WTC11 (cell line): Measurements from ENCODE around the gene RIPOR3. TPM values are rescaled to one million over a fixed set of nuclear protein-coding genes. Genes with fewer than 3 reads are reported as not detected.

Experiments used
- ATAC-seq: fragments of 200-7000 bp; cut with Tn5 transposase; 2 replicates; pipeline ENCODE4 v1.10.0; 2021; ENCODE audit warnings: mild to moderate bottlenecking, moderate library complexity
- CTCF ChIA-PET: fragments of 300-600 bp; sonication (Branson Sonifier 250); formaldehyde crosslinking; loops from one replicate; lab custom pipeline; 2021; ENCODE audit warnings: antibody characterized with exemption; lab: Charles Lee
- POLR2A ChIA-PET: fragments of 350-600 bp; sonication (Branson Sonifier 250); formaldehyde crosslinking; loops from one replicate; lab custom pipeline; 2021; ENCODE audit warnings: antibody characterized with exemption; lab: Charles Lee
- DNase-seq: peaks from one replicate; pipeline ENCODE4 v3.0.0; 2021; ENCODE audit warnings: low spot score
- H3K27ac Mint-ChIP-seq: 2 replicates; pipeline ENCODE4 v1.8.0; 2021; ENCODE audit warnings: mixed read lengths
- H3K27me3 Mint-ChIP-seq: 2 replicates; pipeline ENCODE4 v1.8.0; 2021; ENCODE audit warnings: low read depth, mild to moderate bottlenecking, moderate library complexity, mixed read lengths
- H3K36me3 Mint-ChIP-seq: 2 replicates; pipeline ENCODE4 v1.8.0; 2021; ENCODE audit warnings: mixed read lengths
- H3K4me1 Mint-ChIP-seq: 2 replicates; pipeline ENCODE4 v1.8.0; 2022; ENCODE audit warnings: mixed read lengths
- H3K4me3 Mint-ChIP-seq: 2 replicates; pipeline ENCODE4 v1.8.0; 2021; ENCODE audit warnings: mild to moderate bottlenecking, moderate library complexity, mixed read lengths
- H3K9me3 Mint-ChIP-seq: 2 replicates; pipeline ENCODE4 v1.8.0; 2021; ENCODE audit warnings: mixed read lengths
- CREB1 ChIP-seq: sonication (generic); formaldehyde crosslinking; IDR thresholded peaks from 2 replicates; pipeline ENCODE4 v1.8.0; 2023; ENCODE audit warnings: mild to moderate bottlenecking, missing genetic modification reagents
- GRHL2 ChIP-seq: fragments of 250-450 bp; sonication (Bioruptor Pico); IDR thresholded peaks from 2 replicates; pipeline ENCODE4 v1.8.0; 2022; ENCODE audit warnings: mild to moderate bottlenecking, moderate library complexity; ENCODE audit not compliant: insufficient replicate concordance, severe bottlenecking
- GTF2I ChIP-seq: fragments of 250-450 bp; sonication (Bioruptor Pico); conservative IDR thresholded peaks from 2 replicates; pipeline ENCODE4 v1.4.0; 2021; ENCODE audit warnings: mild to moderate bottlenecking
- HMGA2 ChIP-seq: fragments of 250-450 bp; sonication (Bioruptor Pico); IDR thresholded peaks from 2 replicates; pipeline ENCODE4 v1.4.0; 2021; ENCODE audit warnings: mild to moderate bottlenecking, moderate library complexity
- JAZF1 ChIP-seq: fragments of 250-450 bp; sonication (Bioruptor Pico); IDR thresholded peaks from 2 replicates; pipeline ENCODE4 v1.9.0; 2021; ENCODE audit warnings: moderate library complexity, mild to moderate bottlenecking, inconsistent platforms
- JUN ChIP-seq: sonication (generic); formaldehyde crosslinking; IDR thresholded peaks from 2 replicates; pipeline ENCODE4 v1.8.0; 2023; ENCODE audit warnings: mild to moderate bottlenecking, missing genetic modification reagents
- MXD4 ChIP-seq: fragments of 250-450 bp; sonication (Bioruptor Pico); IDR thresholded peaks from 2 replicates; pipeline ENCODE4 v1.8.0; 2021; ENCODE audit warnings: mild to moderate bottlenecking, moderate library complexity, borderline replicate concordance
- NR1H2 ChIP-seq: sonication (generic); formaldehyde crosslinking; IDR thresholded peaks from 2 replicates; pipeline ENCODE4 v1.9.0; 2021; ENCODE audit warnings: mild to moderate bottlenecking, moderate library complexity, missing genetic modification reagents
- PRRX2 ChIP-seq: fragments of 250-450 bp; sonication (Bioruptor Pico); IDR thresholded peaks from 2 replicates; pipeline ENCODE4 v1.8.0; 2021; ENCODE audit warnings: mild to moderate bottlenecking
- SMAD3 ChIP-seq: sonication (generic); formaldehyde crosslinking; IDR thresholded peaks from 2 replicates; pipeline ENCODE4 v1.8.0; 2022; ENCODE audit warnings: missing genetic modification reagents, mild to moderate bottlenecking, borderline replicate concordance
- SP1 ChIP-seq: sonication (generic); formaldehyde crosslinking; conservative IDR thresholded peaks from 2 replicates; pipeline ENCODE4 v1.8.1; 2022; ENCODE audit warnings: missing genetic modification reagents
- TCF7 ChIP-seq: sonication (generic); formaldehyde crosslinking; IDR thresholded peaks from 2 replicates; pipeline ENCODE4 v1.8.0; 2022; ENCODE audit warnings: mild to moderate bottlenecking, low read depth, missing genetic modification reagents, moderate library complexity
- TEAD1 ChIP-seq: sonication (generic); formaldehyde crosslinking; IDR thresholded peaks from 2 replicates; pipeline ENCODE4 v1.8.0; 2022; ENCODE audit warnings: mild to moderate bottlenecking, missing genetic modification reagents
- ZBTB21 ChIP-seq: sonication (generic); formaldehyde crosslinking; IDR thresholded peaks from 2 replicates; pipeline ENCODE4 v1.8.1; 2023; ENCODE audit warnings: mild to moderate bottlenecking, missing genetic modification reagents, borderline replicate concordance
- ZMAT4 ChIP-seq: fragments of 250-450 bp; sonication (Bioruptor Pico); IDR thresholded peaks from 2 replicates; pipeline ENCODE4 v1.9.0; 2021; ENCODE audit warnings: mild to moderate bottlenecking
- ZNF263 ChIP-seq: sonication (generic); formaldehyde crosslinking; IDR thresholded peaks from 2 replicates; pipeline ENCODE4 v1.8.1; 2022; ENCODE audit warnings: low read depth, mild to moderate bottlenecking, moderate library complexity, missing genetic modification reagents
- ZNF317 ChIP-seq: sonication (generic); formaldehyde crosslinking; IDR thresholded peaks from 2 replicates; pipeline ENCODE4 v1.8.1; 2023; ENCODE audit warnings: low read depth, mild to moderate bottlenecking, moderate library complexity, missing genetic modification reagents, borderline replicate concordance
- ZNF671 ChIP-seq: fragments of 250-450 bp; sonication (Bioruptor Pico); IDR thresholded peaks from 2 replicates; pipeline ENCODE4 v1.8.0; 2021; ENCODE audit warnings: mild to moderate bottlenecking
- total RNA-seq: library from RNA; stranded (reverse); gene quantifications from 3 replicates; pipeline ENCODE4 v1.2.3, GENCODE V29; 2021
- TF ChIP-seq, protein P1 (sequence below): sonication (generic); formaldehyde crosslinking; IDR thresholded peaks from 2 replicates; pipeline ENCODE4 v1.8.1; 2023; ENCODE audit warnings: mild to moderate bottlenecking, missing genetic modification reagents, moderate library complexity
- TF ChIP-seq, protein P2 (sequence below): sonication (generic); formaldehyde crosslinking; IDR thresholded peaks from 2 replicates; pipeline ENCODE4 v1.8.0; 2022; ENCODE audit warnings: mild to moderate bottlenecking, missing genetic modification reagents
- TF ChIP-seq, protein P3 (sequence below): sonication (generic); formaldehyde crosslinking; IDR thresholded peaks from 2 replicates; pipeline ENCODE4 v1.8.0; 2022; ENCODE audit warnings: mild to moderate bottlenecking, missing genetic modification reagents
- TF ChIP-seq, protein P4 (sequence below): sonication (generic); formaldehyde crosslinking; IDR thresholded peaks from 2 replicates; pipeline ENCODE4 v1.8.1; 2023; ENCODE audit warnings: mild to moderate bottlenecking, moderate library complexity, missing genetic modification reagents
- TF ChIP-seq, protein P5 (sequence below): fragments of 250-450 bp; sonication (Bioruptor Pico); IDR thresholded peaks from 2 replicates; pipeline ENCODE4 v1.9.0; 2021; ENCODE audit warnings: mild to moderate bottlenecking

The RIPOR3 gene
- total RNA-seq, 1 experiment from 2014 or later, result 6.5 TPM

DNA sequence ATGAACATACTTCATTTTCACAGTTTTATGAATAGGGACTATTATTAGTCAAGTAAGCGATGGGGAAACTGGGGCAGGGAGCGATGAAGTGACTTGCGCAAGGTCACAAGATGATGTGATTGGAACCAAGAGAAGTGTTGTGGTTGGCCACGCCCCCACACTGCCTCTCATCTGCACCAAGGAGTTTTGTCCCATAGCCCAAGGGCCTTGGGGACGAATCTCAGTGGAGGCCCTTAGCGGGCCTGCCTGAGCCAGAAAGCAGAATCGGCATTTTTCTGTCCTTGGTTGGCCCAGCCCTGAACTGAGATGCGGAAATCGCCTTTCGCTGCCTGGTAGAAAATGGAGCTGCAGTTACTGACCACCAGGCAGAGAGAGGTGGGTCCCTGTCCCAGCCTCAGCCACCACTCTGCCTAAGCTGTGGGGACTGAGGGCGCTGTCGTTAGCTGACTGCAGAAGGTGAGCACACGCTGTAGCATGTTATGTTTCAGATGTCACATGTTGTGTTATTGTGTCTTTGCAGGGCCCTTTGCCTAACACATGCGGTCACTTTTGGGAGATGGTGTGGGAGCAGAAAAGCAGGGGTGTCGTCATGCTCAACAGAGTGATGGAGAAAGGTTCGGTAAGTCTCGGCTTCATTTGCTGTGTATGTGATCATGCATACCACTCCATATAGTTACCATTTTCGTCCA lies 123.3 kb downstream of the RIPOR3 start:
- Mint-ChIP-seq H3K9me3 (no peaks in the 10 kb centered on the region), H3K36me3 (peaks cover 14% of the 10 kb centered on the region), H3K4me3 (no peak overlapping the region)

GRCh38 chr20:50565871-50566270 lies 125.5 kb downstream of the RIPOR3 start:
- ChIA-PET CTCF (interaction anchor here (1.5 kb wide), 1 partner anchor 10 kb away, joined by 5 read pairs; no protein-coding TSS in a partner anchor), POLR2A (no interaction called here)
- ATAC-seq (no peak), DNase-seq (no peak)
- H3K36me3 Mint-ChIP-seq, result peaks cover 16% of the 10 kb centered on the region
- no peaks in the 10 kb centered on the region; the same call in 1 of the 2 replicates for H3K4me1 Mint-ChIP-seq
- H3K4me3 Mint-ChIP-seq, result no peak overlapping the region
- H3K9me3 Mint-ChIP-seq, result no peaks in the 10 kb centered on the region
- no peaks in the 10 kb centered on the region for H3K27me3 Mint-ChIP-seq
- H3K27ac Mint-ChIP-seq, result no peak overlapping the region
- TF ChIP-seq ZNF263 (CRISPR knock-in tag) (no peak), GRHL2 (CRISPR knock-in tag) (no peak), MXD4 (CRISPR knock-in tag) (no peak), TCF7 (CRISPR knock-in tag) (no peak), CREB1 (CRISPR knock-in tag) (no peak), PRRX2 (CRISPR knock-in tag) (no peak), SMAD3 (no peak), JUN (CRISPR knock-in tag) (no peak), SP1 (no peak), JAZF1 (CRISPR knock-in tag) (no peak), ZBTB21 (CRISPR knock-in tag) (no peak), NR1H2 (no peak), HMGA2 (CRISPR knock-in tag) (no peak), GTF2I (CRISPR knock-in tag) (no peak)
- TF ChIP-seq, protein P1, sequence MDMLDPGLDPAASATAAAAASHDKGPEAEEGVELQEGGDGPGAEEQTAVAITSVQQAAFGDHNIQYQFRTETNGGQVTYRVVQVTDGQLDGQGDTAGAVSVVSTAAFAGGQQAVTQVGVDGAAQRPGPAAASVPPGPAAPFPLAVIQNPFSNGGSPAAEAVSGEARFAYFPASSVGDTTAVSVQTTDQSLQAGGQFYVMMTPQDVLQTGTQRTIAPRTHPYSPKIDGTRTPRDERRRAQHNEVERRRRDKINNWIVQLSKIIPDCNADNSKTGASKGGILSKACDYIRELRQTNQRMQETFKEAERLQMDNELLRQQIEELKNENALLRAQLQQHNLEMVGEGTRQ, result no peak
- TF ChIP-seq, protein P2, sequence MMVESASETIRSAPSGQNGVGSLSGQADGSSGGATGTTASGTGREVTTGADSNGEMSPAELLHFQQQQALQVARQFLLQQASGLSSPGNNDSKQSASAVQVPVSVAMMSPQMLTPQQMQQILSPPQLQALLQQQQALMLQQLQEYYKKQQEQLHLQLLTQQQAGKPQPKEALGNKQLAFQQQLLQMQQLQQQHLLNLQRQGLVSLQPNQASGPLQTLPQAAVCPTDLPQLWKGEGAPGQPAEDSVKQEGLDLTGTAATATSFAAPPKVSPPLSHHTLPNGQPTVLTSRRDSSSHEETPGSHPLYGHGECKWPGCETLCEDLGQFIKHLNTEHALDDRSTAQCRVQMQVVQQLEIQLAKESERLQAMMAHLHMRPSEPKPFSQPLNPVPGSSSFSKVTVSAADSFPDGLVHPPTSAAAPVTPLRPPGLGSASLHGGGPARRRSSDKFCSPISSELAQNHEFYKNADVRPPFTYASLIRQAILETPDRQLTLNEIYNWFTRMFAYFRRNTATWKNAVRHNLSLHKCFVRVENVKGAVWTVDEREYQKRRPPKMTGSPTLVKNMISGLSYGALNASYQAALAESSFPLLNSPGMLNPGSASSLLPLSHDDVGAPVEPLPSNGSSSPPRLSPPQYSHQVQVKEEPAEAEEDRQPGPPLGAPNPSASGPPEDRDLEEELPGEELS (CRISPR knock-in tag), result no peak

More for the DNA sequence above, 123.3 kb downstream of the RIPOR3 start:
- ATAC-seq (no peak), DNase-seq (no peak)
- Mint-ChIP-seq H3K4me1 (no peaks in the 10 kb centered on the region; the same call in 1 of the 2 replicates), H3K27ac (peak overlapping the region; percentile 78; the same call in 1 of the 2 replicates), H3K27me3 (no peaks in the 10 kb centered on the region)
- CTCF ChIA-PET, result interaction anchor here (1.0 kb wide), 1 partner anchor 220 kb away, joined by 3 read pairs; no protein-coding TSS in a partner anchor
- POLR2A ChIA-PET, result no interaction called here
- TF ChIP-seq, protein P3, sequence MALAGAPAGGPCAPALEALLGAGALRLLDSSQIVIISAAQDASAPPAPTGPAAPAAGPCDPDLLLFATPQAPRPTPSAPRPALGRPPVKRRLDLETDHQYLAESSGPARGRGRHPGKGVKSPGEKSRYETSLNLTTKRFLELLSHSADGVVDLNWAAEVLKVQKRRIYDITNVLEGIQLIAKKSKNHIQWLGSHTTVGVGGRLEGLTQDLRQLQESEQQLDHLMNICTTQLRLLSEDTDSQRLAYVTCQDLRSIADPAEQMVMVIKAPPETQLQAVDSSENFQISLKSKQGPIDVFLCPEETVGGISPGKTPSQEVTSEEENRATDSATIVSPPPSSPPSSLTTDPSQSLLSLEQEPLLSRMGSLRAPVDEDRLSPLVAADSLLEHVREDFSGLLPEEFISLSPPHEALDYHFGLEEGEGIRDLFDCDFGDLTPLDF, result no peak
- TF ChIP-seq ZNF317, result no peak
- TF ChIP-seq, protein P4, sequence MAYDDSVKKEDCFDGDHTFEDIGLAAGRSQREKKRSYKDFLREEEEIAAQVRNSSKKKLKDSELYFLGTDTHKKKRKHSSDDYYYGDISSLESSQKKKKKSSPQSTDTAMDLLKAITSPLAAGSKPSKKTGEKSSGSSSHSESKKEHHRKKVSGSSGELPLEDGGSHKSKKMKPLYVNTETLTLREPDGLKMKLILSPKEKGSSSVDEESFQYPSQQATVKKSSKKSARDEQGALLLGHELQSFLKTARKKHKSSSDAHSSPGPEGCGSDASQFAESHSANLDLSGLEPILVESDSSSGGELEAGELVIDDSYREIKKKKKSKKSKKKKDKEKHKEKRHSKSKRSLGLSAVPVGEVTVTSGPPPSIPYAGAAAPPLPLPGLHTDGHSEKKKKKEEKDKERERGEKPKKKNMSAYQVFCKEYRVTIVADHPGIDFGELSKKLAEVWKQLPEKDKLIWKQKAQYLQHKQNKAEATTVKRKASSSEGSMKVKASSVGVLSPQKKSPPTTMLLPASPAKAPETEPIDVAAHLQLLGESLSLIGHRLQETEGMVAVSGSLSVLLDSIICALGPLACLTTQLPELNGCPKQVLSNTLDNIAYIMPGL (CRISPR knock-in tag), result no peak
- no peak for TF ChIP-seq ZMAT4
- TF ChIP-seq ZNF671, result no peak
- TF ChIP-seq, protein P5, sequence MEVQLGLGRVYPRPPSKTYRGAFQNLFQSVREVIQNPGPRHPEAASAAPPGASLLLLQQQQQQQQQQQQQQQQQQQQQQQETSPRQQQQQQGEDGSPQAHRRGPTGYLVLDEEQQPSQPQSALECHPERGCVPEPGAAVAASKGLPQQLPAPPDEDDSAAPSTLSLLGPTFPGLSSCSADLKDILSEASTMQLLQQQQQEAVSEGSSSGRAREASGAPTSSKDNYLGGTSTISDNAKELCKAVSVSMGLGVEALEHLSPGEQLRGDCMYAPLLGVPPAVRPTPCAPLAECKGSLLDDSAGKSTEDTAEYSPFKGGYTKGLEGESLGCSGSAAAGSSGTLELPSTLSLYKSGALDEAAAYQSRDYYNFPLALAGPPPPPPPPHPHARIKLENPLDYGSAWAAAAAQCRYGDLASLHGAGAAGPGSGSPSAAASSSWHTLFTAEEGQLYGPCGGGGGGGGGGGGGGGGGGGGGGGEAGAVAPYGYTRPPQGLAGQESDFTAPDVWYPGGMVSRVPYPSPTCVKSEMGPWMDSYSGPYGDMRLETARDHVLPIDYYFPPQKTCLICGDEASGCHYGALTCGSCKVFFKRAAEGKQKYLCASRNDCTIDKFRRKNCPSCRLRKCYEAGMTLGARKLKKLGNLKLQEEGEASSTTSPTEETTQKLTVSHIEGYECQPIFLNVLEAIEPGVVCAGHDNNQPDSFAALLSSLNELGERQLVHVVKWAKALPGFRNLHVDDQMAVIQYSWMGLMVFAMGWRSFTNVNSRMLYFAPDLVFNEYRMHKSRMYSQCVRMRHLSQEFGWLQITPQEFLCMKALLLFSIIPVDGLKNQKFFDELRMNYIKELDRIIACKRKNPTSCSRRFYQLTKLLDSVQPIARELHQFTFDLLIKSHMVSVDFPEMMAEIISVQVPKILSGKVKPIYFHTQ (CRISPR knock-in tag), result no peak
- no peak for TF ChIP-seq TEAD1 (CRISPR knock-in tag)
- TF ChIP-seq, protein P1, result no peak
